GM19035 (cell line): Measurements from ENCODE around the gene CST2.
"Not testable (repeated sequence)": the region's sequence is repeated elsewhere in the genome, so short reads cannot be mapped to it uniquely, and the experiment has no call there.

Experiments
- ATAC-seq: cut with Tn5 transposase; IDR thresholded peaks from one replicate; pipeline ENCODE4 v1.9.1; 2021; ENCODE audit not compliant: unreplicated experiment

CST2 gene, protein sequence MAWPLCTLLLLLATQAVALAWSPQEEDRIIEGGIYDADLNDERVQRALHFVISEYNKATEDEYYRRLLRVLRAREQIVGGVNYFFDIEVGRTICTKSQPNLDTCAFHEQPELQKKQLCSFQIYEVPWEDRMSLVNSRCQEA

DNA sequence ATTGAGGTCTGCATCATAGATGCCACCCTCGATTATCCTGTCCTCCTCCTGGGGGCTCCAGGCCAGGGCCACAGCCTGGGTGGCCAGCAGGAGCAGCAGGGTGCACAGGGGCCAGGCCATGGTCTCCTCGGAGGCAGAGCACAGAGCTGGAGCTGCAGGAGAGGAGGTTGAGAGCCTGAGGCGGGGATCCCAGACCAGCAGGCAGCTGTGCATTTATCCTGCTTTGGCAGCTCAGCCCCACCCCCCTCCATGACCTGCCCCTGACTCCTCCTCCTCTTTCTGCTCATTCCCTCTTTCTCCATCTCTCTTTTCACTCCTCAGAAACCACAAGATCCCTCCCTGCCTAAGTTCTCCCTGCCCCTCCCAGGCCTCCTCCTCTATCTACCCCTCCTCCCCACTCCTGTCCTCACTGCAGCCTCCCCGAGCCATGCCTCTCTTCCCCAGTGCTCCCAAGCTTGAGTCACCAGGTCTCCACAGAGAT, at the start of gene CST2:
CST2 (minus strand) TSS at position 189 of the 481 bp plus-strand sequence; CDS start at position 120, 69 bp downstream.
- no peak for ATAC-seq

DNA sequence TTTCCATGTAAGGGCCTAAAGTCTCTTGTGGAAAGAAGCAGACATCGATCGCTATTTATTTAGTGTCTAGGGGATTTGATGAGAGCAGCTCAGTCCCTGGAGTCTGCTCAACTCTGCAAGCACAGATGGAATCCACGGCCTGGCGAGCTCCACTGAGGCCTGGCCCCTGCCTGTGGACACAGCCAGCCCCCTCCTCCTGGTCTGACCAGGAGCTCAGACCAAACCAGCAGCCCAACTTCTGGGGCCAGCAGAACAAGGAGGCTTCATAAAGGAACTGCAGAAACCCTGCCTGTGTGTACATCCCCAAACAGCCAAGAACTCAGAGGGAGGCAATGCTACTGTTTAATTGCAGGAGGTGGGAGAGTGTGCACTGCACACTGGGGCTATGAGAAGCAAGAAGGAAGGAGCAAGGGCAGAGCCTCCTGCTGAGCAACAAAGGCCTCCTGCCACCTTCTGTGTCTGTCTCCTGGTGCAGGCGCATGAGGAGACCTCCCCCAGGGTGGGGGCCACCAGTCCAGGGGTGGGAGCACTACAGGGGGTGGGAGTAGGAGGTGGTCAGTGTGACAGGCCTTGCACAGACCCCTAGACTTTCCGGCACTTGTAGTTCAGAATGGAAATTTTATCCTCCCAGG, 49.2 kb upstream of the CST2 start:
- no peak for ATAC-seq

DNA sequence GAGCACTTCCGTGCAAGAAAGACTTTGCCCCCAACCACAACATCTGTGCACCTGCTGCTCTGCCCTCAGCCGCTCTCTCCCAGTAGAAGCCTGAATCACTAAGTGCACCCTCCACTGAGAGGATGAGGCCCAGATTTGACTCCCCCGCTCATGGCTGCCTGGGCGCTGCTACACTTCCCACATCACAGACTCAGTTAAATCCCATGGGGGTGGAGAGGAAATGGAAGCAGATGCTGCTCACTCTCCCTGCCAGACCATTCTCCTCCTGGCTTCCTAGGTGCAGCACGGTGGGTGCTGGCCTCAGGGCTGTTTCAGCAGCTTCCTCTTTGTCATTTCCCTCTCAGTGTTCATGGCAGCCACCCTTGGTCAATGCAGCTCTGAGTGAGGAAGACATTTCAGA, 48.2 kb upstream of the CST2 start:
- no peak for ATAC-seq

DNA sequence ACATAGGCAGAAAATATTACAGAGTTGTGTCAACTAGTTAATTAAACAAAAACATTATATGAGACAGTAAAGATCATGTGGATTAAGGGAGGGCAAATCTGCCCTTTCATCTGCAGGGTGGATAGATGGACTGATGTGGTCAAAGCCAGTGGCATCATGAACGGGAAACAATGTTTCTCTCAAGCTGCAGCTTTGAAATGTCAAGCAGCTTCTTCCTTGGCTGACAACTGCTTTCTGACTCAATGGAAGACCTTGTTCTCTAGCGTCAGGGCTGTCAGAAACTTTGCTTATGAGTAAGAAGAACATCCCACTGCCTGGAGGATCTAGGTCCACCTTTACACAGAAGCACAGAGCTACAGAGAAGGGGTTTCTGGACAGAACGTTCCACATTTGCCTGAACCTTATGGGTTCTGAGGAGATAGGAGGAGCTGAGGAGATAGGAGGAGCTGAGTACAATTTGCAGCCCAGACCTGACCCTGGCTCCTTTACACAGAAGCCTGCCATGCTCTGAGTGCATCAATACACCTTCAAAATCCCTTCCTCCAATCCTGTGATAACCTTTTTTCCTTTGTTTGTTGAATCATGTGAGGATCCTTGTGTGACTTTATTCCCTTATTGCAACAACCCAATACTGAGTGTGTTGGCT, 47.0 kb upstream of the CST2 start:
- no peak for ATAC-seq

DNA sequence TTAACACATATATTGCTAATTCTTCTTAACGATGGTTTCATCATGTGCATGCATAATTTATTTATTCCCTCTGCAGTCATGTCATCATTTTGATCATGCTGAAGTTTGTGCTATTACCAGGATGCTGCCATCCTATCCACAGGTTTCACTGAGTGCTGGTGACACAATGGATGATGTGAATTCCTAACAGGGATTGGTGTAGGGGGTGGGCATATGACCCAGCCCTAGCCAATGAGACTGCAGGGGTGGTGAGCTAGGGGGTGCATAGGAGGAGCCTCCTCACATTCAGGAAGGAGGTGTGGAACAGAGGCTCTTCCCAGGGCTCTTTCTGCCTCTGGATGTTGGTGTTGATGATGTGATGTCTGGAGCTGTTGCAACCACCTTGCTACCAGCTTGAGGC, 45.5 kb upstream of the CST2 start:
- no peak for ATAC-seq

DNA sequence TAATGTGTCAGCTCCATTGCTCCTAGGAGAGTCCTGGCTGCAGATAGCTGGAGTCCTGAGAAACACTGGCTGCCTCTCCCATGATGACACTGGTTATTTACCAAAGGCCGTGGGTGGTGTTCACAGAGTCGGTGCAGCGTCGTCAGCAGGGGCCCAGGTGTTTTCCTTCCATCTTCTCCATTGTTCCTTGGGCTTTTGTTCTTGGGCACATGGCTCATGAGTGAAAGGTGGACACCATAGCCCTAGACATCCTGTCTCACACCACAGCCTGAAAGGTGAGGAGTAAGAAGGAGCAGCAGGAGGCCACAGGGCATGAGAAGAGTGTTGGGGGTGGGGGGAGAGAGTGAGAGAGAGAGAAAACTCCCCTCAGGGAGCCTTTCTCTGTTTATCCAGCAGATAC, 43.9 kb upstream of the CST2 start:
- ATAC-seq: no peak

DNA sequence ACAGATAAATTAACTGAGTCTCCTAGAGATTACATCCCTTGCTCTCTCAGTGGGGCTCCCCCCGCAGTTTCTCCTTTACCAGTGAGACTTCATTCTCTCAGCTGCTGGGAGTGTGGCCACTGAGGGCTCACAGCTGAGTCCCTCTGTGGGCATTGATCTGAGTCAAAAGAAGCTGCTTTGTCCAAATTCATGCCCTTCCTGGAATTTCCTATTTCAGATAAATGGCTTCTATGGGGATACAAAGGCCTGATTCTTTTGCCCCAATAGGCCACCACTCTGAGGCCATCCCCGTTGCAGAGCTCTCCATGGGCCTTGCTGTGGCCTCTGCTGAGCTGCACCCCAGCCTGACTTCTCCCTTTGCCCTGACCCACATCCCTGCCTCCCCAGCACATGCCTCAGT, 43.0 kb upstream of the CST2 start:
- ATAC-seq: no peak

DNA sequence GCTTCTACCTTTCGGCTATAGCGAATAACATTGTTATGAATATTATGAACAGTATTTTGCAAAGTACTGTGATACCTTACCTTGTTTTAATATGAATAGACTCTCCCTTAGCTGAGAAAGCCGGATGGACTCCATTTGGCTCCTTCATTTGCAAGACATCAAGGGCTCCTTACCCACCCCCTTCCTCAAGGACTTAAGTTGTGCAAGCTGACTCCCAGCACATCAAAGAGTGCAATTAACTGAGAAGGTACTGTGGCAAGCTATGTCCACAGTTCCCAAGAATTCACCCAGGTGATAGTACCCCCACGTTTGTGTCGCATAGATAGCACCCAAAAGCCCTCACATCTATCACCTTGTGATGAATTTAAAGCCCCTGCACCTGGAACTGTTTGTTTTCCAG, 41.8 kb upstream of the CST2 start:
- no peak for ATAC-seq

DNA sequence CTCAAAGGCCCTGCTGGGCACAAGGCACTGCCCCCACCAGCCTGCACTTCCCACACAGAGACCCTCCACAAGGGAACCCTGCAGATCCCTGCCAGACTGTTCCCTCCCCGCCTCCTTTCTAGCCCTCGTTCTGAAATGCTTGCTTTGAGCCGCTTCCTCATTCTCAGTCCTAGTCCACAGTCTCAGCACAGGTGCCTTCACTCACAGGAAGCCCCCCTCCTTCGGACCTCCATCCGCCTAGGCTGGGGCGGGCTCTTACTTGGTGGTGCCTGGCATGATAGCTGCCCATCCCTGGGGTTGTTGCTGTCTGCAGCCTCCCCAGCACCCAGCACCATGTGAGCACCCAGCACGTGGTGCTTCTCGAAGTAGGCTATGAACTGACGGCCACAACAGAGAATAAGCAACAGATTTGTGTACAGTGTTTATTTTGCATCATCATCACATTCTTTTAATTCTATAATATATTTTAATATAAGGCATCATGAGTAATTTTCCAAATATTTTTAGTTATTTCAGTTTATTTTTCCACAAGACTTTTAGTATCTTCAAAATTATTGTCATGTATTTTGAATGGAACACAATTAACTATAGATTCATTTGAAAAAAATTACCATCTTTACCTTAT, 40.7 kb upstream of the CST2 start:
- no peak for ATAC-seq

DNA sequence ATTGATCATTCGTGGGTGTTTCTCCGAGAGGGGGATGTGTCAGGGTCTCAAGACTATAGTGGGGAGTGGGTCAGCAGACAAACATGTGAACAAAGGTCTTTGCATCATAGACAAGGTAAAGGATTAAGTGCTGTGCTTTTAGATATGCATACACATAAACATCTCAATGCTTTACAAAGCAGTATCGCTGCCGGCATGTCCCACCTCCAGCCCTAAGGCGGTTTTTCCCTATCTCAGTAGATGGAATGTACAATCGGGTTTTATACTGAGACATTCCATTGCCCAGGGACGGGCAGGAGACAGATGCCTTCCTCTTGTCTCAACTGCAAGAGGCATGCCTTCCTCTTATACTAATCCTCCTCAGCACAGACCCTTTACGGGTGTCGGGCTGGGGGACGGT, 34.2 kb upstream of the CST2 start:
- ATAC-seq: not testable (repeated sequence)

DNA sequence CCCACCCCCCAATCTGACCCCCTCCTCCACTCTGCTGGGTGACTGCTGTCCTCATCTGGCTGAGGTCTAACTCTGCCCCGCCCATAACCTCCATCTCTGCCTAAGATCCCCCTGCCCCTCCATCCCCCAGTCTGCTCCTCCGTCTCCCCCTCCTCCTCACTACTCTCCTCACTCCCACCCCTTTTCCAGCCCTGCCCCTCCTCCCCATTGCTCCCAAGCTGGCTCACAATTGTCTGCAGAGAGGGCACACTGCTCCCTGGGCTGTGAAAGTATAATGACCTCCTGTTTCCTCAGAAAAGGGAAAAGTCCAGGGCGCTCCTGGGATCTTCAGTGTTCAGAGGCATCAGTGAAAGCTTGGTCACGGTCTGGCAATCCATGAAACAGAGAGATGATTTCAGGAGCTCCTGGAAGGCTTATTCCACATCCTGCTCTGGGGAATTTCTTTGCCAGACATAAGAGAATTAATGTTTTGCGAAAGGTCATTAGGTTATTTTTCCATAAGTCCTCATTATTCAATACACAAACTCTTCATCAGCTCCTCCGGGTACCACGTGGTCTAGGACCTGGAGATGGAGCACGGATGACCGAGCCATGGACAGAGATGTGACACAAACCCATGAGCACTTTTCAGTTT, 31.6 kb upstream of the CST2 start:
- ATAC-seq: no peak

DNA sequence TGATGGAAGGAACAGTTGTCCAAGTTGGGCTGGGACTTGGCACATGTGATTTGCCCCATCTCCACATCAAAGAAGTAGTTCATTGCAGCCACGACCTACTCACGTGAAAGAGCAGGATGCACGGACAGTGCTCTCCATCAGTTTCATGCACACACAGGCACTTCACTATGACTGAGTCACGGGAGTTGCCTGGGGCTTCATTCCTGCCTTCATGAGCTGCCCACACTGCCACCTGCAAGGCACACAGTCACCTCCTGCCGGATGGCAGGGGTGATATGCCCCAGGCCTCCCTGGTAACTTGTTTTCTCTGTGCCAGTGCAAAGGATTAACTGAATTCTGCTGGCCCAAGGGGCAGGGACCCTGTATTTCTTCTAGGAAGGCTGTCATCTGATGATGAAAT, 30.2 kb upstream of the CST2 start:
- ATAC-seq: no peak

DNA sequence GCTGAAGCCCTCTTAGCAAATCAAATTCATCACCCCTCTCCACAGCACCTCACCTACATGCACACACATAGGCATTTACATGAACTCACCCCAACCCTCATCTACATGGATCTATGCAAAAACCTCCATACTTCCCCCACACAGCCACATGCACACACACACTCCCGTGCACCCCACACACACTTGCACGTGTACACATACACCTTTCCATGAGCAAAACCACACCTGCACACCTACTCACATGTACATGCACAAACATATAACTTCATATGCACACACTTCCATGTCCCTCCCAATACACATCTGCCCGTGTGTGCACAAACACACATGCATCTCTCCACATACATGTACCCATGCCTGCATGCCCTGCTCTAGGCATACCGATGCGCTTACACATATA, 29.7 kb upstream of the CST2 start:
- no peak for ATAC-seq

DNA sequence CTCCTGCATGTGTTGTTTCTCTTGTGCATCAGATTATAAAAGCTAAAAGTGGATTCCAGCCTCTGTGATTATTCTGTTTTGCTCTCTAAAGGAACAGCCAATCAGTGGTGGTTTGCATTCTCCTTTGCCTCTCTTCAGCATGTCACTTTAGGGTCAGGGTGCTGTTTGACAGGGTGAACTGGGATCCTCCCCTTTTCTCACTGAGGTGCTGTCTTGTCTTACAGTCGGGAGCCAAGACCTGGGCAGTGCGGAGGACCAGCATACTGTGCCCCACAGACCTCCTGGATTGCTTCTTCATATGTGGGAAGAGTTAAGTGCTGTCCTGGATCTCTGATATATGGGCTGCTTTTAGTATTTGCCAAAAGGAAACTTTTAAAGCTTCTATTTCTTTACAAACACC, 15.2 kb upstream of the CST2 start:
- no peak for ATAC-seq

DNA sequence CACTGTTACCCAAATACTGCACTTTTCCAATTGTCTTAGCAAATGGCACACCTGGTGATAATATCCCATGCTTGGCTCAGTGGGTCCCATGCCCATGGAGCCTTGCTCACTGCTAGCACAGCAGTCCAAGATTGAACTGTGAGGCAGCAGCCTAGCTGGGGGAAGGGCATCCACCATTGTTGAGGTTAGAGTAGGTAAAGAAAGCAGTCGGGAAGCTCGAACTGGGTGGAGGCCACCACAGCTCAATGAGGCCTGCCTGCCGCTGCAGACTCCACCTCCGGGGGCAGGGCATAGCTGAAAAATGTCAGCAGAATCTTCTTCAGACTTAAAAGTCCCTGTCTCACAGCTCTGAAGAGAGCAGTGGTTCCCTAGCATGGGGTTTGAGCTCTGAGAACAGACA, 9.2 kb upstream of the CST2 start:
- no peak for ATAC-seq

DNA sequence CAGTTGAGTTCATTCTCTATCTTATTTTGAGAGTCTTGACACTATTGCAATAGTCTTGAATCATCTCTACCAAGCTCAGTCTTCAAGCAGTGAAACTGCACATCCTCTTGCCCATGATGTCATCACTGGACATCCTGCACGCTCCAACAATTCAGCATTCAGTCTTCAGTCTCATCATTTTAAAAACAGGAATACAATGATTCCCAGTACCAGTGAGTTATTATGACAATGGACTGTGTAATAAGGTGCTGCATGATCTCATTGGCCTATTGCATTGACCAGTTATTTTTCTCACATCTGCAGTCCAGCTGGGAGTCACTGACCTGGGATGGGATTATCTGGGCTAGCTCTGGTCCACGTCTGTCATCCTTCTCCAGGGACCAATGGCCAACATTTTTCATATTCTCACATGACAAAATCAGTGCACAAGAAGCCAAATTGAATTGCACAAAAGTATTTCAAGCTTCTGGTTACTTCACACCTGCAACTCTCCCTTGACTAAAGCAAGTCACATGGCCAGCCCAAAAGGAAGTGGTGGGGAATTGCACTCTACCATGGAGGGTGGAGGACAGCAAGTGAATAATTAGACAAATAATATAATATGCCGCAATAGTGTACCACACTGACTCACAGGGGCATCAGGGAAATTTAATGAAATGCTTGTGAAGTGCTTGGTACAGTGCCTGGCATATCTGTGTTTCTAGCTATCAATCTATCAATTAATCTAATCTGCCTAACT, 6.4 kb upstream of the CST2 start:
- no peak for ATAC-seq

DNA sequence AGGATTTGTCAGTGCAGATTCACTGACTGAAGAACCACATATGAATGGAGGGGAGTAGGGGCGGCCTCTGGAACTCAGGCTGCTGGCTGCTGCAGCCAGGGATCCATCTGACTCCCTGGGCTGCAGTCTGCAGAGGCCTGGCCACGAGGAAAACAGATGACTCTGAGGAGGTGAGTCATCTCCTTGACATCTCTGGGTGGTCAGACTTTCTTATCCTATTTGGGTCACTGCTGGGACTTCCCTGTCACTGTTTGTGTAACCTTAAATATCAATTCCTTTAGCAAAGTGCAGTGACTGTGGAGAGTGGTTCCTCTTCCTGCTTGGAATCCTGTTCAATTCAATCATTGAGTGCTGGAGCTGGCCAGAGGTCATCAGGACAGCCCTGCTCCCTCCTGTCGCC, 5.4 kb upstream of the CST2 start:
- not testable (repeated sequence) for ATAC-seq

DNA sequence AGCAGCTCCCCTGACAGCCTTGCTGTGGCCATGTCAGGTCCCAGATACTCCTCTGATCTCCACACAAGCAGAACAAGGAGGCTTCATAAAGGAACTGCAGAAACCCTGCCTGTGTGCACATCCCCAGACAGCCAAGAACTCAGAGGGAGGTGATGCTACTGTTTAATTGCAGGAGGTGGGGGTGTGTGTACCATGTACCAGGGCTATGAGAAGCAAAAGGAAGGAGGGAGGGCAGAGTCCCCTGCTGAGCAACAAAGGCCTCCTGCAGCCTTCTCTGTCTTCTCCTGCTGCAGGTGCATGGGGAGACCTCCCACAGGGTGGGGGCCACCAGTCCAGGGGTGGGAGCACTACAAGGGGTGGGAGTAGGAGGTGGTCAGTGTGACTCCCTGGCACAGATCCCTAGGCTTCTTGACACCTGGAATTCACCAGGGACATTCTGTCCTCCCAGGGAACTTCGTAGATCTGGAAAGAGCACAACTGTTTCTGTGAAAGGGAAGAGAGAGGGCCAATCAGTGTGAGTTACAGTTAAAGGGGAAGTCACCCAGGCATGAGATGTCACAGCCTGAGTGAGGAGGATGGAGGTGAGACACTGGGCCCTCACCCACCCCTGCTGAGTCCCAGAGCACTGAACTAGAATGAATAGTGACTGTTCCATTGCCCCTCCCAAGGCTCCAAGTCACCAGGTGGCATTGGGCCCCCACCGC, 2.8 kb downstream of the CST2 start:
- no peak for ATAC-seq

DNA sequence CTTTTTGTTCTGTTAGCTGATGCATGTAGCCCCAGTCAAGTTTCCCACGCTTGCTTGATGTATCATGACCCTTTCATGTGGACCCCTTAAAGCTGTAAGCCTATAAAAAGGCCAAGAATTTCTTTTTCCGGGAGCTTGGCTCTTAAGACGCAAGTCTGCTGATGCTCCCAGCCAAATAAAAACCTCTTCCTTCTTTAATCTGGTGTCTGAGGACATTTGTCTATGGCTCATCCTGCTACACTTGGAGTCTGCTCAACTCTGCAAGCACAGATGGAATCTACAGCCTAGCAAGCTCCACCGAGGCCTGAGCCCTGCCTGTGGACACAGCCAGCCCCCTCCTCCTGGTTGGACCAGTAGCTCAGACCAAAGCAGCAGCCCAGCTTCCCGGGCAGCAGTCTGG, 3.4 kb downstream of the CST2 start:
- no peak for ATAC-seq

DNA sequence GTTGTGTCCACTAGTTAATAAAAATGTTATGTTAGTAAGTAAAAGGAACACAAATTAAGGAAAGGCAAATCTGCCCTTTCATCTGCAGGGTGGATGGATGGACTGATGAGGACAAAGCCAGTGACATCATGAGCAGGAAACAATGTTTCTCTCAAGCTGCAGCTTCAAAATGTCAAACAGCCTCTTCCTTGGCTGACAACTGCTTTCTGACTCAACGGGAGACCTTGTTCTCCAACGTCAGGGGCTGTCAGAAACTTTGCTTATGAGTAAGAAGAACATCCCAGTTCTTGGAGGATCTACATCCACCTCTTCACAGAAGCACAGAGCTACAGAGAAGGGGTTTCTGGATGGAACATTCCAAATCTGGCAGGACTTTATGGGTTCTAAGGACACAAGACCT, 6.0 kb downstream of the CST2 start:
- no peak for ATAC-seq
